RWPE2 (cell line): ENCODE data around the gene FCF1.

ENCODE experiments used
- ATAC-seq: fragments of 200-7000 bp; cut with Tn5 transposase; 3 replicates; pipeline ENCODE4 v1.9.1; 2021; ENCODE audit warnings: low read depth
- DNase-seq: peaks from one replicate; pipeline ENCODE4 v3.0.0-alpha.2; 2020; ENCODE audit warnings: low spot score
- H3K27ac ChIP-seq: fragments of 450-650 bp; 2 replicates; pipeline ENCODE4 v1.5.1; 2017; ENCODE audit warnings: mild to moderate bottlenecking; ENCODE audit not compliant: poor library complexity, severe bottlenecking
- H3K27me3 ChIP-seq: fragments of 250-450 bp; sonication (Bioruptor Pico); 2 replicates; pipeline ENCODE4 v1.5.1; 2021; ENCODE audit warnings: mild to moderate bottlenecking, moderate library complexity; ENCODE audit not compliant: insufficient read depth, poor library complexity, severe bottlenecking
- H3K36me3 ChIP-seq: fragments of 250-450 bp; sonication (Bioruptor Pico); 2 replicates; pipeline ENCODE4 v1.5.1; 2020; ENCODE audit warnings: low read depth, mild to moderate bottlenecking, moderate library complexity
- H3K4me1 ChIP-seq: fragments of 250-450 bp; sonication (Bioruptor Pico); 2 replicates; pipeline ENCODE4 v1.5.1; 2021; ENCODE audit warnings: mild to moderate bottlenecking, moderate library complexity; ENCODE audit not compliant: insufficient read depth, poor library complexity, severe bottlenecking
- H3K4me3 ChIP-seq: fragments of 250-450 bp; sonication (Bioruptor Pico); 2 replicates; pipeline ENCODE4 v1.5.1; 2021; ENCODE audit warnings: mild to moderate bottlenecking, moderate library complexity; ENCODE audit not compliant: severe bottlenecking
- H3K9me3 ChIP-seq: fragments of 250-450 bp; sonication (Bioruptor Pico); 2 replicates; pipeline ENCODE4 v1.5.1; 2021; ENCODE audit warnings: mild to moderate bottlenecking, moderate library complexity; ENCODE audit not compliant: severe bottlenecking
- CTCF ChIP-seq: fragments of 450-650 bp; IDR thresholded peaks from one replicate; pipeline ENCODE4 v1.5.1; 2017; ENCODE audit warnings: mild to moderate bottlenecking, moderate library complexity; ENCODE audit not compliant: poor library complexity, severe bottlenecking

The FCF1 gene

GRCh38 chr14:74720526-74720925 lies 7.6 kb downstream of the FCF1 start:
- Histone ChIP-seq H3K27me3 (no peaks in the 10 kb centered on the region), H3K4me1 (no peaks in the 10 kb centered on the region), H3K27ac (no peak overlapping the region), H3K4me3 (no peak overlapping the region), H3K9me3 (no peaks in the 10 kb centered on the region), H3K36me3 (peaks cover 92% of the 10 kb centered on the region)
- no peak for ATAC-seq
- DNase-seq, result no peak
- TF ChIP-seq CTCF, result no peak

- Histone ChIP-seq H3K36me3 (peaks cover 90% of the 10 kb centered on the region), H3K9me3 (no peaks in the 10 kb centered on the region), H3K27ac (no peak overlapping the region), H3K4me3 (no peak overlapping the region), H3K4me1 (no peaks in the 10 kb centered on the region), H3K27me3 (no peaks in the 10 kb centered on the region)
- DNase-seq (no peak), ATAC-seq (no peak)
- no peak for TF ChIP-seq CTCF
These were observed 10.2 kb downstream of the FCF1 start for GRCh38 chr14:74723134-74723533.

- H3K9me3 ChIP-seq, result no peaks in the 10 kb centered on the region
- no peak overlapping the region for H3K27ac ChIP-seq
- peaks cover 78% of the 10 kb centered on the region for H3K36me3 ChIP-seq
- no peak overlapping the region for H3K4me3 ChIP-seq
- no peak for ATAC-seq
- no peaks in the 10 kb centered on the region for H3K4me1 ChIP-seq
- no peaks in the 10 kb centered on the region for H3K27me3 ChIP-seq
- no peak for DNase-seq
- TF ChIP-seq CTCF, result no peak
These were observed 19.4 kb downstream of the FCF1 start for GRCh38 chr14:74732387-74732786.

GRCh38 chr14:74733221-74733620 lies 20.3 kb downstream of the FCF1 start:
- no peak for TF ChIP-seq CTCF
- DNase-seq, result no peak
- H3K4me1 ChIP-seq, result no peaks in the 10 kb centered on the region

GRCh38 chr14:74735125-74735524 lies 22.2 kb downstream of the FCF1 start:
- no peak for DNase-seq
- no peak for TF ChIP-seq CTCF
- H3K36me3 ChIP-seq, result peaks cover 80% of the 10 kb centered on the region
- no peak overlapping the region for H3K4me3 ChIP-seq
- no peak for ATAC-seq
- H3K27me3 ChIP-seq, result no peaks in the 10 kb centered on the region
- H3K4me1 ChIP-seq, result no peaks in the 10 kb centered on the region
- H3K27ac ChIP-seq, result no peak overlapping the region
- no peaks in the 10 kb centered on the region for H3K9me3 ChIP-seq

More at GRCh38 chr14:74733221-74733620, 20.3 kb downstream of the FCF1 start:
- ATAC-seq, result no peak
- Histone ChIP-seq H3K4me3 (no peak overlapping the region), H3K27ac (no peak overlapping the region), H3K9me3 (no peaks in the 10 kb centered on the region), H3K36me3 (peaks cover 77% of the 10 kb centered on the region), H3K27me3 (no peaks in the 10 kb centered on the region)
